ENCODE data around the gene TMEM59.

TMEM59 gene

GRCh38 chr1:53979712-53980450 is 73.1 kb downstream of the TMEM59 start:
- DNase-seq = no peak
